ENCODE data around the gene COL23A1. TPM values are rescaled to one million over a fixed set of nuclear protein-coding genes. Genes with fewer than 3 reads are reported as not detected.

COL23A1 gene
- total RNA-seq, 1 experiment from 2014 or later: not detected

GRCh38 chr5:178434016-178434761, 156.0 kb downstream of the COL23A1 start:
- H3K4me3 ChIP-seq (ENCODE audit: low read length): no peak overlapping the region
- no TSS peak for BruUV-seq (replicated peaks)
- POLR2A ChIA-PET (ENCODE audit: unreplicated experiment): no interaction called here
- no peak overlapping the region for H2AFZ ChIP-seq (ENCODE audit: low read length)
- H3K4me1 ChIP-seq (ENCODE audit: insufficient read depth, low read length): no peaks in the 10 kb centered on the region
- CTCF ChIA-PET: no interaction called here
- H3K27ac ChIP-seq (ENCODE audit: low read length): no peak overlapping the region
- DNase-seq (no peak), ATAC-seq (no peak)
- H3K9me3 ChIP-seq (ENCODE audit: low read length): no peaks in the 10 kb centered on the region
- no peaks in the 10 kb centered on the region for H3F3A ChIP-seq (ENCODE audit: low read length, unreplicated experiment)
- no peak overlapping the region for H3K9ac ChIP-seq (ENCODE audit: low read length)
- TF ChIP-seq EZH2 (IDR thresholded peaks at IDR 0.05; ENCODE audit: low read length, unreplicated experiment) (no peak), EZH2phosphoT487 (IDR thresholded peaks at IDR 0.05; ENCODE audit: borderline replicate concordance, low read length) (no peak), CTCF (conservative IDR thresholded peaks at IDR 0.05; ENCODE audit: low read depth, low read length) (no peak)
- H3K79me2 ChIP-seq (ENCODE audit: low read length): no peaks in the 10 kb centered on the region
- H3K9me2 ChIP-seq (replicated peaks; ENCODE audit: low read length): no peaks in the 10 kb centered on the region
- intact Hi-C loops (cut with micrococcal nuclease): no loop called here
- H3K4me2 ChIP-seq (ENCODE audit: low read length): no peak overlapping the region
- H3K36me3 ChIP-seq (ENCODE audit: low read depth, low read length): no peaks in the 10 kb centered on the region
- peaks cover 69% of the 10 kb centered on the region for H3K27me3 ChIP-seq (ENCODE audit: low read length)
- no peaks in the 10 kb centered on the region for H4K20me1 ChIP-seq (ENCODE audit: low read length)

- CTCF ChIA-PET: no interaction called here
- TF ChIP-seq CTCF (conservative IDR thresholded peaks at IDR 0.05; ENCODE audit: low read depth, low read length): no peak
- no peak for TF ChIP-seq EZH2 (IDR thresholded peaks at IDR 0.05; ENCODE audit: low read length, unreplicated experiment)
- TF ChIP-seq EZH2phosphoT487 (IDR thresholded peaks at IDR 0.05; ENCODE audit: borderline replicate concordance, low read length): no peak
- H2AFZ ChIP-seq (ENCODE audit: low read length): no peak overlapping the region
Observed at GRCh38 chr5:178433273-178433775, 156.9 kb downstream of the COL23A1 start.

More at GRCh38 chr5:178433273-178433775, 156.9 kb downstream of the COL23A1 start:
- Histone ChIP-seq H4K20me1 (ENCODE audit: low read length) (no peaks in the 10 kb centered on the region), H3K36me3 (ENCODE audit: low read depth, low read length) (no peaks in the 10 kb centered on the region), H3K9me3 (ENCODE audit: low read length) (no peaks in the 10 kb centered on the region), H3K27me3 (ENCODE audit: low read length) (peaks cover 61% of the 10 kb centered on the region), H3F3A (ENCODE audit: low read length, unreplicated experiment) (no peaks in the 10 kb centered on the region), H3K4me2 (ENCODE audit: low read length) (no peak overlapping the region), H3K9me2 (replicated peaks; ENCODE audit: low read length) (no peaks in the 10 kb centered on the region), H3K9ac (ENCODE audit: low read length) (no peak overlapping the region), H3K4me1 (ENCODE audit: insufficient read depth, low read length) (no peaks in the 10 kb centered on the region), H3K27ac (ENCODE audit: low read length) (no peak overlapping the region), H3K4me3 (ENCODE audit: low read length) (no peak overlapping the region), H3K79me2 (ENCODE audit: low read length) (no peaks in the 10 kb centered on the region)
- no peak for DNase-seq
- no TSS peak for BruUV-seq (replicated peaks)
- ATAC-seq: no peak
- intact Hi-C loops (cut with micrococcal nuclease): no loop called here
- POLR2A ChIA-PET (ENCODE audit: unreplicated experiment): no interaction called here

Data from PC-3 (cell line).